Esophagus squamous epithelium (tissue), 5 donors: Measurements from ENCODE around the gene VEPH1. TPM values are rescaled to one million over a fixed set of nuclear protein-coding genes. Genes with fewer than 3 reads are reported as not detected.

Experiments
- DNase-seq: peaks from one replicate; lab custom pipeline; 2025; lab: John Stamatoyannopoulos, UW
- H3K27ac ChIP-seq, 4 donors: fragments of 200-600 bp; sonication (generic); one replicate each; pipeline ENCODE4 v1.5.1; 2016 to 2019; ENCODE audit warnings: mild to moderate bottlenecking in 1 of 4
- H3K27me3 ChIP-seq, 4 donors: fragments of 200-600 bp; sonication (generic); 1 replicate in 3 of 4; 2 replicates in 1 of 4; pipeline versions ENCODE4 v1.5.1 to v1.6.0; 2017 to 2021; ENCODE audit warnings: antibody characterized with exemption in 1 of 4
- H3K36me3 ChIP-seq, 3 donors: fragments of 200-600 bp; sonication (generic); one replicate each; pipeline ENCODE4 v1.5.1; 2016 to 2019
- H3K4me1 ChIP-seq, 3 donors: fragments of 200-600 bp; sonication (generic); one replicate each; pipeline ENCODE4 v1.5.1; 2017 to 2019
- H3K4me3 ChIP-seq, 4 donors: fragments of 200-600 bp; sonication (generic); 1 replicate in 3 of 4; 2 replicates in 1 of 4; pipeline ENCODE4 v1.5.1; 2016 to 2019; ENCODE audit warnings: mild to moderate bottlenecking in 2 of 4, moderate library complexity in 1 of 4
- H3K9me3 ChIP-seq, 3 donors: fragments of 200-600 bp; sonication (generic); one replicate each; pipeline ENCODE4 v1.5.1; 2016 to 2019
- CTCF ChIP-seq, 6 experiments: fragments of 450-650 bp in 4 of 6; fragments of 200-600 bp in 2 of 6; sonication (generic) in 2 of 6; IDR thresholded peaks; one replicate each; pipeline ENCODE4 v1.5.1; 2016 to 2019; ENCODE audit warnings: antibody characterized with exemption in 6 of 6, mild to moderate bottlenecking in 4 of 6, moderate library complexity in 4 of 6
- POLR2A ChIP-seq, 4 donors: fragments of 450-650 bp; IDR thresholded peaks; one replicate each; pipeline ENCODE4 v1.6.1; 2017; ENCODE audit warnings: antibody characterized with exemption in 4 of 4, mild to moderate bottlenecking in 4 of 4, moderate library complexity in 3 of 4
- whole genome bisulfite sequencing, 2 donors: methylation state at CpG; one replicate each; pipeline ENCODE4 v1.1.5; 2018; 5-methylcytosine and 5-hydroxymethylcytosine counted together
- intact Hi-C: fragments of 100-400 bp; cut with DNase I; formaldehyde crosslinking; loops from one replicate; pipeline ENCODE4 v1.15.0; 2022
- total RNA-seq, 4 donors: library from RNA; depleted of rRNA; stranded (reverse); fragments of >200 nt; gene quantifications; one replicate each; pipeline ENCODE4 v1.1.0, GENCODE V29; 2016
- donor health status: DM: yes; HTN: yes; CAD: no.

VEPH1 gene
- total RNA-seq, 4 donors from 2014 or later: not detected

- DNase-seq: no peak
- Histone ChIP-seq H3K9me3 (no peaks in the 10 kb centered on the region), H3K27ac (no peak overlapping the region), H3K36me3 (no peaks in the 10 kb centered on the region), H3K4me3 (no peak overlapping the region), H3K4me1 (no peaks in the 10 kb centered on the region), H3K27me3 (no peaks in the 10 kb centered on the region)
- TF ChIP-seq POLR2A (IDR thresholded peaks at IDR 0.05) (no peak), CTCF (IDR thresholded peaks at IDR 0.05) (no peak)
- intact Hi-C loops: no loop called here
Measured at GRCh38 chr3:157423337-157423736, 79.9 kb downstream of the VEPH1 start.

GRCh38 chr3:157420606-157421130 is 82.5 kb downstream of the VEPH1 start:
- 61 to 76% methylated on average over 2 to 3 of the region's 3 CpGs for WGBS, 2 donors
- DNase-seq: no peak

GRCh38 chr3:157418104-157418503 is 85.1 kb downstream of the VEPH1 start:
- no peaks in the 10 kb centered on the region for H3K4me1 ChIP-seq
- intact Hi-C loops: no loop called here
- no peak overlapping the region for H3K27ac ChIP-seq
- H3K4me3 ChIP-seq: no peak overlapping the region
- H3K9me3 ChIP-seq: no peaks in the 10 kb centered on the region
- no peaks in the 10 kb centered on the region for H3K36me3 ChIP-seq
- DNase-seq: no peak
- no peaks in the 10 kb centered on the region for H3K27me3 ChIP-seq
- TF ChIP-seq CTCF (IDR thresholded peaks at IDR 0.05) (no peak), POLR2A (IDR thresholded peaks at IDR 0.05) (no peak)
- 39 to 52% methylated on average over 2 of the region's 2 CpGs for WGBS, 2 donors

More at GRCh38 chr3:157420606-157421130, 82.5 kb downstream of the VEPH1 start:
- intact Hi-C loops: no loop called here
- H3K27ac ChIP-seq: no peak overlapping the region
- H3K4me3 ChIP-seq: no peak overlapping the region
- H3K36me3 ChIP-seq: no peaks in the 10 kb centered on the region
- TF ChIP-seq POLR2A (IDR thresholded peaks at IDR 0.05): no peak
- no peak for TF ChIP-seq CTCF (IDR thresholded peaks at IDR 0.05)
- no peaks in the 10 kb centered on the region for H3K4me1 ChIP-seq
- no peaks in the 10 kb centered on the region for H3K27me3 ChIP-seq
- no peaks in the 10 kb centered on the region for H3K9me3 ChIP-seq

DNA sequence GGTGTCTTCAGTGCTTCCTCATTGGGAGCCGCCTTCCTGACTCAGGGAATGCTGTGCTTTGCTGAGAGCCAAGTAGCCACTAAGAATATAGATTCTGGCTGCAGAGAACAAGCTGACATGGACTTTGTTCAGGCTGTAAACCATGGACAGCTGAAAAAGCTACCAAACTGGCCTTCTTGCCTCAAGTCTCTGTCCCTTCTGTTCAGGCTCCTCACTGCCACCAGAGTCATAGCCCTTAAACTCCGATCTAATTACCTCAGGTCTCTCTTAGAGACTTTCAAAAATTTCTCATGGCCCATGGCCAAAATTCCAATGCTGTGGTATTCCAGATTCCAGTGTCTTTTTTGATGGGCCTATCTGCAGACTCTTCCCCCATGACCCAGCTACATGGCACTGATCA is 86.0 kb downstream of the VEPH1 start:
- Histone ChIP-seq H3K36me3 (no peaks in the 10 kb centered on the region), H3K27ac (no peak overlapping the region), H3K9me3 (no peaks in the 10 kb centered on the region), H3K4me3 (no peak overlapping the region), H3K4me1 (no peaks in the 10 kb centered on the region), H3K27me3 (no peaks in the 10 kb centered on the region)
- DNase-seq: no peak
- TF ChIP-seq POLR2A (IDR thresholded peaks at IDR 0.05) (no peak), CTCF (IDR thresholded peaks at IDR 0.05) (no peak)
- intact Hi-C loops: no loop called here
- 76 to 90% methylated on average over 2 of the region's 2 CpGs for WGBS, 2 donors

DNA sequence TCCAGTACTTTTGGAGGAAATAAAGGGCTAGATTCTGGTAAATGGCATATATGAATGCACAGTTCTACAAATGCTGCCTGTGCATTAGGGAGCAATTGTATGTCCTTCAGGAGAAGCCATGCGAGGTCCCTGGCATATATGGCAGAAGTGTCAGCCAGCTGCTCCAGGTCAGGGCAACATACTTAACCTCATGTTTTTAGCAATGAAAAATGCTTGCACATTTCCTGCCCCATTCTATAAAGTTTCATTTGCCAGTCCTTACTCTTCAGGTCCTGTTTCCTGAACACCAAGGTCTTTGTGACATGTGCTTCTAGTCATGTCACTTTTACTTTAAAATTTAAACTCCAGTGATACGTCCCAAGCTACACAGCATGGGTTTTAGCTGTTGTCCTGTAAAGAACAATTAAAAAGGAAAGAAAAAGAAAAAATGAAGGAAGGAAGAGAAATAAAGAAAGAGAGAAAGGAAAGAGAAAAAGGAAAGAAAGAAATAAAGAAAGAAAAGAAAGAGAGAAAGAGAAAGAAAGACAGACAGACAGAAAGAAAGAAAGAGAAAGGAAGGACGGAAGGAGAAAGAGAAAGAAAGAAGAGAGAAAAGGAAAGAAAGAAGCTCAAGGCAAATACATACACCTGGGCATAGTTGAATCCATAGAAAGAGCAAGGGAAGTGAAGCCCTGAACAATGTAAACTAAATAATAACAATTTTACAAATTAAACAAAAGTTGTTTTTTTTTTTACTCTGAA is 86.7 kb downstream of the VEPH1 start:
- no peak overlapping the region for H3K4me3 ChIP-seq
- no peak overlapping the region for H3K27ac ChIP-seq
- TF ChIP-seq CTCF (IDR thresholded peaks at IDR 0.05) (no peak), POLR2A (IDR thresholded peaks at IDR 0.05) (no peak)
- 62 to 75% methylated on average over 3 of the region's 3 CpGs for WGBS, 2 donors
- no peaks in the 10 kb centered on the region for H3K4me1 ChIP-seq
- no peak for DNase-seq
- no peaks in the 10 kb centered on the region for H3K36me3 ChIP-seq
- intact Hi-C loops: no loop called here
- no peaks in the 10 kb centered on the region for H3K9me3 ChIP-seq
- H3K27me3 ChIP-seq: no peaks in the 10 kb centered on the region
